Neural cell (in vitro differentiated cells): Measurements from ENCODE around the gene ACOT8. TPM values are rescaled to one million over a fixed set of nuclear protein-coding genes. Genes with fewer than 3 reads are reported as not detected.

Experiments used
- H2AFZ ChIP-seq: fragments of 200-600, 300-800 bp; sonication (generic), shearing (Covaris generic); 2 replicates; pipeline ENCODE4 v1.6.0; 2014; ENCODE audit warnings: low read depth, mild to moderate bottlenecking, antibody characterized with exemption, low read length, moderate library complexity
- H3F3A ChIP-seq: fragments of 200-600 bp; shearing (Covaris generic); 2 replicates; pipeline ENCODE4 v1.6.1; 2016; ENCODE audit warnings: mild to moderate bottlenecking, moderate library complexity, mixed read lengths, antibody characterized with exemption, low read length; ENCODE audit not compliant: insufficient read depth, poor library complexity, severe bottlenecking
- H3K27ac ChIP-seq: fragments of 200-600, 300-800 bp; sonication (generic), shearing (Covaris generic); 2 replicates; pipeline ENCODE4 v1.5.1; 2014; ENCODE audit warnings: mild to moderate bottlenecking, low read length, moderate library complexity
- H3K27me3 ChIP-seq: fragments of 300-800, 200-600 bp; sonication (generic), shearing (Covaris generic); 2 replicates; pipeline ENCODE4 v1.6.0; 2014; ENCODE audit warnings: mild to moderate bottlenecking, low read depth, low read length, moderate library complexity; ENCODE audit not compliant: insufficient read depth
- H3K36me3 ChIP-seq: fragments of 300-800, 200-600 bp; sonication (generic), shearing (Covaris generic); 2 replicates; pipeline ENCODE4 v1.5.1; 2014; ENCODE audit warnings: mild to moderate bottlenecking, antibody characterized with exemption, low read length, moderate library complexity; ENCODE audit not compliant: insufficient read depth
- H3K4me2 ChIP-seq: fragments of 300-800, 200-600 bp; sonication (generic), shearing (Covaris generic); 2 replicates; pipeline ENCODE4 v1.6.0; 2014; ENCODE audit warnings: mild to moderate bottlenecking, low read length
- H3K4me3 ChIP-seq: fragments of 300-800, 200-600 bp; sonication (generic), shearing (Covaris generic); 2 replicates; pipeline ENCODE4 v1.5.1; 2014; ENCODE audit warnings: mild to moderate bottlenecking, low read length, moderate library complexity
- H3K79me2 ChIP-seq: fragments of 200-600 bp; shearing (Covaris generic); replicated peaks from 2 replicates; pipeline ENCODE4 v1.6.0; 2014; ENCODE audit warnings: mild to moderate bottlenecking, low read length, moderate library complexity; ENCODE audit not compliant: insufficient read depth
- H3K9ac ChIP-seq: fragments of 300-800, 200-600 bp; sonication (generic), shearing (Covaris generic); 2 replicates; pipeline ENCODE4 v1.6.1; 2016; ENCODE audit warnings: mild to moderate bottlenecking, low read length, mixed read lengths
- H3K9me2 ChIP-seq: fragments of 200-600 bp; shearing (Covaris generic); 2 replicates; pipeline ENCODE4 v1.6.1; 2016; ENCODE audit warnings: mild to moderate bottlenecking, low read length, mixed read lengths; ENCODE audit not compliant: insufficient read depth
- H3K9me3 ChIP-seq: fragments of 200-600, 300-800 bp; sonication (generic), shearing (Covaris generic); 2 replicates; pipeline ENCODE4 v1.6.1; 2016; ENCODE audit warnings: mild to moderate bottlenecking, mixed run types, low read length, moderate library complexity, mixed read lengths
- H4K20me1 ChIP-seq: fragments of 200-600 bp; shearing (Covaris generic); 2 replicates; pipeline ENCODE4 v1.6.1; 2016; ENCODE audit warnings: mild to moderate bottlenecking, mixed run types; ENCODE audit not compliant: insufficient read depth
- EP300 ChIP-seq: fragments of 450-650 bp; conservative IDR thresholded peaks from 2 replicates; pipeline ENCODE4 v1.6.1; 2014; ENCODE audit warnings: antibody characterized with exemption, mild to moderate bottlenecking, moderate library complexity; ENCODE audit not compliant: poor library complexity, severe bottlenecking
- EZH2 ChIP-seq: fragments of 200-600, 300-800 bp; shearing (Covaris generic), sonication (generic); IDR thresholded peaks from 2 replicates; pipeline ENCODE4 v1.6.1; 2014; ENCODE audit warnings: antibody characterized with exemption, low read length, borderline replicate concordance, mild to moderate bottlenecking; ENCODE audit not compliant: insufficient read depth, poor library complexity, severe bottlenecking
- MXI1 ChIP-seq: fragments of 450-650 bp; conservative IDR thresholded peaks from 2 replicates; pipeline ENCODE4 v1.6.1; 2014; ENCODE audit warnings: antibody characterized with exemption, mild to moderate bottlenecking; ENCODE audit not compliant: poor library complexity, severe bottlenecking
- POLR2AphosphoS5 ChIP-seq: IDR thresholded peaks from 2 replicates; pipeline ENCODE4 v1.6.1; 2012
- RAD21 ChIP-seq: fragments of 450-650 bp; conservative IDR thresholded peaks from 2 replicates; pipeline ENCODE4 v1.6.1; 2014; ENCODE audit warnings: antibody characterized with exemption, mild to moderate bottlenecking, moderate library complexity
- SMC3 ChIP-seq: fragments of 450-650 bp; conservative IDR thresholded peaks from 2 replicates; pipeline ENCODE4 v1.6.1; 2014; ENCODE audit warnings: antibody characterized with exemption, mild to moderate bottlenecking, moderate library complexity; ENCODE audit not compliant: poor library complexity
- TAF1 ChIP-seq: IDR thresholded peaks from 2 replicates; pipeline ENCODE4 v1.6.1; 2012; ENCODE audit warnings: low read depth
- polyA plus RNA-seq: library from polyadenylated mRNA; depleted of rRNA; stranded (reverse); fragments of >200 nt; gene quantifications from 2 replicates; pipeline ENCODE4 v1.2.3, GENCODE V29; 2014
- TF ChIP-seq, protein P1 (sequence below): IDR thresholded peaks from 2 replicates; pipeline ENCODE4 v1.6.1; 2012; ENCODE audit warnings: borderline replicate concordance
- TF ChIP-seq, protein P2 (sequence below): fragments of 450-650 bp; IDR thresholded peaks from 2 replicates; pipeline ENCODE4 v1.5.1; 2014; ENCODE audit warnings: antibody characterized with exemption, mild to moderate bottlenecking, moderate library complexity; ENCODE audit not compliant: poor library complexity, severe bottlenecking

Gene ACOT8
- polyA plus RNA-seq, 1 donor from 2014 or later = 68.7 TPM

DNA sequence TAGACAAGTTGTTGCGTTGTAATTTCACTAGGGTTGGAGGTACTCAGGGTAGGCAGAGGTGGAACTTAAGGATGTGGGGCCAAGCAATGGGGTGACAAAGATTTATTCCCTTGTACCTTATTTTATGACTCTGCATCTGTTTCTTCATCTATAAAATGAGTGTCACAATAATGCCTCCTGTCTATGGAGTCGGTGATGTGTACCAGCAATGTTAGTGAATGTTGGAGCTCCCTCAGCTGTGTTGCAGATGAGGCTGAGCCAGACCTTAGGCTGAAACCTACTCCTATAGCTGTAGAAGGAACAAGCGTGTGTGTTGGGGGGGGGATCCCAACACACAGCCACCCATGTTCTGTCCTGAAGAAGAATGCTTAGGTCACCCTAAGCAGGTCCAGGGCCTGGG is 40.2 kb downstream of the ACOT8 start:
- Histone ChIP-seq H4K20me1 (no peaks in the 10 kb centered on the region), H3K4me3 (no peak overlapping the region), H3K36me3 (no peaks in the 10 kb centered on the region), H3K27me3 (no peaks in the 10 kb centered on the region), H3K27ac (no peak overlapping the region), H3K79me2 (peaks cover 9% of the 10 kb centered on the region), H2AFZ (no peak overlapping the region), H3K9ac (no peak overlapping the region), H3K4me2 (no peak overlapping the region), H3K9me3 (no peaks in the 10 kb centered on the region), H3K9me2 (no peaks in the 10 kb centered on the region), H3F3A (no peaks in the 10 kb centered on the region)
- TF ChIP-seq TAF1 (no peak), POLR2AphosphoS5 (no peak), SMC3 (no peak), EZH2 (no peak), EP300 (no peak), MXI1 (no peak), RAD21 (no peak)
- TF ChIP-seq, protein P1, sequence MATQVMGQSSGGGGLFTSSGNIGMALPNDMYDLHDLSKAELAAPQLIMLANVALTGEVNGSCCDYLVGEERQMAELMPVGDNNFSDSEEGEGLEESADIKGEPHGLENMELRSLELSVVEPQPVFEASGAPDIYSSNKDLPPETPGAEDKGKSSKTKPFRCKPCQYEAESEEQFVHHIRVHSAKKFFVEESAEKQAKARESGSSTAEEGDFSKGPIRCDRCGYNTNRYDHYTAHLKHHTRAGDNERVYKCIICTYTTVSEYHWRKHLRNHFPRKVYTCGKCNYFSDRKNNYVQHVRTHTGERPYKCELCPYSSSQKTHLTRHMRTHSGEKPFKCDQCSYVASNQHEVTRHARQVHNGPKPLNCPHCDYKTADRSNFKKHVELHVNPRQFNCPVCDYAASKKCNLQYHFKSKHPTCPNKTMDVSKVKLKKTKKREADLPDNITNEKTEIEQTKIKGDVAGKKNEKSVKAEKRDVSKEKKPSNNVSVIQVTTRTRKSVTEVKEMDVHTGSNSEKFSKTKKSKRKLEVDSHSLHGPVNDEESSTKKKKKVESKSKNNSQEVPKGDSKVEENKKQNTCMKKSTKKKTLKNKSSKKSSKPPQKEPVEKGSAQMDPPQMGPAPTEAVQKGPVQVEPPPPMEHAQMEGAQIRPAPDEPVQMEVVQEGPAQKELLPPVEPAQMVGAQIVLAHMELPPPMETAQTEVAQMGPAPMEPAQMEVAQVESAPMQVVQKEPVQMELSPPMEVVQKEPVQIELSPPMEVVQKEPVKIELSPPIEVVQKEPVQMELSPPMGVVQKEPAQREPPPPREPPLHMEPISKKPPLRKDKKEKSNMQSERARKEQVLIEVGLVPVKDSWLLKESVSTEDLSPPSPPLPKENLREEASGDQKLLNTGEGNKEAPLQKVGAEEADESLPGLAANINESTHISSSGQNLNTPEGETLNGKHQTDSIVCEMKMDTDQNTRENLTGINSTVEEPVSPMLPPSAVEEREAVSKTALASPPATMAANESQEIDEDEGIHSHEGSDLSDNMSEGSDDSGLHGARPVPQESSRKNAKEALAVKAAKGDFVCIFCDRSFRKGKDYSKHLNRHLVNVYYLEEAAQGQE = no peak
- TF ChIP-seq, protein P2, sequence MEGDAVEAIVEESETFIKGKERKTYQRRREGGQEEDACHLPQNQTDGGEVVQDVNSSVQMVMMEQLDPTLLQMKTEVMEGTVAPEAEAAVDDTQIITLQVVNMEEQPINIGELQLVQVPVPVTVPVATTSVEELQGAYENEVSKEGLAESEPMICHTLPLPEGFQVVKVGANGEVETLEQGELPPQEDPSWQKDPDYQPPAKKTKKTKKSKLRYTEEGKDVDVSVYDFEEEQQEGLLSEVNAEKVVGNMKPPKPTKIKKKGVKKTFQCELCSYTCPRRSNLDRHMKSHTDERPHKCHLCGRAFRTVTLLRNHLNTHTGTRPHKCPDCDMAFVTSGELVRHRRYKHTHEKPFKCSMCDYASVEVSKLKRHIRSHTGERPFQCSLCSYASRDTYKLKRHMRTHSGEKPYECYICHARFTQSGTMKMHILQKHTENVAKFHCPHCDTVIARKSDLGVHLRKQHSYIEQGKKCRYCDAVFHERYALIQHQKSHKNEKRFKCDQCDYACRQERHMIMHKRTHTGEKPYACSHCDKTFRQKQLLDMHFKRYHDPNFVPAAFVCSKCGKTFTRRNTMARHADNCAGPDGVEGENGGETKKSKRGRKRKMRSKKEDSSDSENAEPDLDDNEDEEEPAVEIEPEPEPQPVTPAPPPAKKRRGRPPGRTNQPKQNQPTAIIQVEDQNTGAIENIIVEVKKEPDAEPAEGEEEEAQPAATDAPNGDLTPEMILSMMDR = no peak

DNA sequence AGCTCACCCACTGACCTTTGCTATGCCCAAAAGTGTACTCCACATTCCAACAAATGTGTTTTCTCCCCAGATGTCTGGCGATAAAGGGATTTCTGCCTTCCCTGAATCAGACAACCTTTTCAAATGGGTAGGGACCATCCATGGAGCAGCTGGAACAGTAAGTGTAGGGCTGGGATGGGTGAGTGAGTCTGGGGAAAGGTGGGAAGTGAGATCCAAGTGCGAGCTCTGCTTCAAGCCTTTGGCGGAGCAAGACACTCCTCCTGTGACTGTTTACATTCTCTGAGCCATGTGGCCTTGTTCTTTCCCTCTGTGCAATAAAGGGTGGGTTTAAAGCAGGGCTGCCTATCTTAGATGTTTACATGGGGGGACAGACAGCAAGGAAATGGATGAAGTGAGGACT is 42.9 kb downstream of the ACOT8 start:
- H3K27me3 ChIP-seq = no peaks in the 10 kb centered on the region
- no peak overlapping the region for H3K9ac ChIP-seq
- no peak overlapping the region for H3K4me2 ChIP-seq
- no peak overlapping the region for H2AFZ ChIP-seq
- H3F3A ChIP-seq = no peaks in the 10 kb centered on the region
- H3K36me3 ChIP-seq = peaks cover 8% of the 10 kb centered on the region
- H4K20me1 ChIP-seq = no peaks in the 10 kb centered on the region
- no peak overlapping the region for H3K4me3 ChIP-seq
- no peaks in the 10 kb centered on the region for H3K9me2 ChIP-seq
- H3K9me3 ChIP-seq = no peaks in the 10 kb centered on the region
- TF ChIP-seq POLR2AphosphoS5 = no peak
- no peak for TF ChIP-seq EP300
- H3K27ac ChIP-seq = no peak overlapping the region
- peaks cover 9% of the 10 kb centered on the region for H3K79me2 ChIP-seq

DNA sequence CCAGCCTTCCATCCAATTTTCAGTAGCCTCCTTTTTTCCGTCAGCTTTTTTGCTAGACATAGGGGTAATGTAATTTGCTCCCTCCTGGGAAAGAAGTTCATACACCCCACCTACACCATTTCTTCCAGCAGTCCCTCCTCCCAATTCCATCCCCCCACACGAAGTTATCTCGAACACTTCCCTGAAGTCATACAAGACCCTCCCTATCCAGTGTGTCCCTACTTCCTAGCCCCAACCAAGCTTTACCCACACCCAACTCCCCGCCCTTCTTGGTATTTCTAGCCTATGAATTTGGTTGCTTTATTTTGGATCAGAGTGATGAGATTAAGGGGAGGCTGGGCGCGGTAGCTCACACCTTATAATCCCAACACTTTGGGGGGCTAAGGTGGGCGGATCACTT is 43.7 kb downstream of the ACOT8 start:
- no peaks in the 10 kb centered on the region for H4K20me1 ChIP-seq
- H3F3A ChIP-seq = no peaks in the 10 kb centered on the region
- no peak for TF ChIP-seq EP300
- TF ChIP-seq, protein P1 = no peak
- no peak for TF ChIP-seq POLR2AphosphoS5
- TF ChIP-seq TAF1 = no peak
- no peak for TF ChIP-seq SMC3
- TF ChIP-seq EZH2 = no peak
- no peak for TF ChIP-seq RAD21
- peaks cover 8% of the 10 kb centered on the region for H3K36me3 ChIP-seq
- H3K9me2 ChIP-seq = no peaks in the 10 kb centered on the region
- H3K4me3 ChIP-seq = peak overlapping the region; percentile 72
- no peak overlapping the region for H3K9ac ChIP-seq
- no peaks in the 10 kb centered on the region for H3K27me3 ChIP-seq
- H3K27ac ChIP-seq = no peak overlapping the region
- peaks cover 9% of the 10 kb centered on the region for H3K79me2 ChIP-seq
- no peaks in the 10 kb centered on the region for H3K9me3 ChIP-seq
- H3K4me2 ChIP-seq = no peak overlapping the region
- no peak overlapping the region for H2AFZ ChIP-seq
